ENCODE data around the gene HOMER1.
"Not testable (repeated sequence)": the region's sequence is repeated elsewhere in the genome, so short reads cannot be mapped to it uniquely, and the experiment has no call there.

Gene HOMER1

DNA sequence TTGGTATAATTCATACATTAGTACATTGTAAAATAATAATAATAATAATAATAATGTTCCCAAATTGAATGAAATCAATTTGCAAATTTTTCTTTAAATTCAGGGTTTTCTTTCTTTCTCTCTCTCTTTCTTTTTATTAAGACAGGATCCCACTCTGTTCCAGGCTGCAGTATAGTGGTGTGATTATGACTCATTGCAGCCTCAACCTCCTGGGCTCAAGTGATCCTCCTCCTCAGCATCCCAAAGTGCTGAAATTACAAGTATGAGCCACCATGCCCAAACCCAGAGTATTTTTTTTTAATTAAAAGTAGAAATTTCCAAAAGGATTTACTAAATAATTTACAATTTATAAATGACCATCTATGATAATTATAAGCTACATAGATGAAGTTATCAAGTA lies 117.7 kb downstream of the HOMER1 start:
- Histone ChIP-seq H3K4me2 (ENCODE audit: low read length) (no peak overlapping the region), H4K20me1 (ENCODE audit: insufficient read depth, low read length) (no peaks in the 10 kb centered on the region), H2AFZ (ENCODE audit: low read depth, low read length) (no peak overlapping the region), H3K9ac (ENCODE audit: low read length) (no peak overlapping the region), H3K27ac (ENCODE audit: low read length) (no peak overlapping the region), H3K4me3 (ENCODE audit: low read length) (no peak overlapping the region), H3K4me1 (ENCODE audit: low read length) (no peaks in the 10 kb centered on the region), H3K36me3 (replicated peaks; ENCODE audit: low read depth, low read length) (no peaks in the 10 kb centered on the region), H3K79me2 (ENCODE audit: low read length) (no peaks in the 10 kb centered on the region), H3K27me3 (ENCODE audit: low read depth, low read length) (no peaks in the 10 kb centered on the region), H3K9me3 (ENCODE audit: insufficient read depth, low read length) (no peaks in the 10 kb centered on the region)
- TF ChIP-seq, protein P1, sequence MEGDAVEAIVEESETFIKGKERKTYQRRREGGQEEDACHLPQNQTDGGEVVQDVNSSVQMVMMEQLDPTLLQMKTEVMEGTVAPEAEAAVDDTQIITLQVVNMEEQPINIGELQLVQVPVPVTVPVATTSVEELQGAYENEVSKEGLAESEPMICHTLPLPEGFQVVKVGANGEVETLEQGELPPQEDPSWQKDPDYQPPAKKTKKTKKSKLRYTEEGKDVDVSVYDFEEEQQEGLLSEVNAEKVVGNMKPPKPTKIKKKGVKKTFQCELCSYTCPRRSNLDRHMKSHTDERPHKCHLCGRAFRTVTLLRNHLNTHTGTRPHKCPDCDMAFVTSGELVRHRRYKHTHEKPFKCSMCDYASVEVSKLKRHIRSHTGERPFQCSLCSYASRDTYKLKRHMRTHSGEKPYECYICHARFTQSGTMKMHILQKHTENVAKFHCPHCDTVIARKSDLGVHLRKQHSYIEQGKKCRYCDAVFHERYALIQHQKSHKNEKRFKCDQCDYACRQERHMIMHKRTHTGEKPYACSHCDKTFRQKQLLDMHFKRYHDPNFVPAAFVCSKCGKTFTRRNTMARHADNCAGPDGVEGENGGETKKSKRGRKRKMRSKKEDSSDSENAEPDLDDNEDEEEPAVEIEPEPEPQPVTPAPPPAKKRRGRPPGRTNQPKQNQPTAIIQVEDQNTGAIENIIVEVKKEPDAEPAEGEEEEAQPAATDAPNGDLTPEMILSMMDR (IDR thresholded peaks at IDR 0.05; ENCODE audit: low read depth, low read length), result no peak

DNA sequence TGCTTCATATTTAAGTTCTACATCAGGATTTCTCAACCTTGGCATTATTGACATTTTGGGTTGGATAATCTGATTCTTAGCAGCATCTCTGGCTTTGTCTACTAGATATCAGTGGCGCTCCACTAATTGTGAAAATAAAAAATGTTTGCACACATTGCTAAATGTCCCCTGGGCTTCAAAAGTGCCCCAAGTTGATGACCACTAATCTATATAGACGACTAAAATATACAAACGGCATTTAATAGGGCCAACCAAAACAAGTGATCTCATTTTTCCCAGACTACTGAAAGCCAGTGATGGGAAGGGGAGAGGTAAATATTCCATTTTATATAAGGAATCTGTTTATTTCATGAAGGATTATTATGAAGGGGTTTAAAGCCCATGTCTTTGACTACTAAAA lies 118.6 kb downstream of the HOMER1 start:
- Histone ChIP-seq H3K9ac (ENCODE audit: low read length) (no peak overlapping the region), H2AFZ (ENCODE audit: low read depth, low read length) (no peak overlapping the region), H3K4me3 (ENCODE audit: low read length) (no peak overlapping the region), H4K20me1 (ENCODE audit: insufficient read depth, low read length) (no peaks in the 10 kb centered on the region), H3K27me3 (ENCODE audit: low read depth, low read length) (no peaks in the 10 kb centered on the region), H3K79me2 (ENCODE audit: low read length) (no peaks in the 10 kb centered on the region), H3K9me3 (ENCODE audit: insufficient read depth, low read length) (no peaks in the 10 kb centered on the region), H3K4me2 (ENCODE audit: low read length) (no peak overlapping the region), H3K27ac (ENCODE audit: low read length) (no peak overlapping the region), H3K4me1 (ENCODE audit: low read length) (no peaks in the 10 kb centered on the region), H3K36me3 (replicated peaks; ENCODE audit: low read depth, low read length) (no peaks in the 10 kb centered on the region)
- no peak for TF ChIP-seq EZH2phosphoT487 (IDR thresholded peaks at IDR 0.05; ENCODE audit: low read depth)
- TF ChIP-seq, protein P1 (IDR thresholded peaks at IDR 0.05; ENCODE audit: low read depth, low read length), result no peak

DNA sequence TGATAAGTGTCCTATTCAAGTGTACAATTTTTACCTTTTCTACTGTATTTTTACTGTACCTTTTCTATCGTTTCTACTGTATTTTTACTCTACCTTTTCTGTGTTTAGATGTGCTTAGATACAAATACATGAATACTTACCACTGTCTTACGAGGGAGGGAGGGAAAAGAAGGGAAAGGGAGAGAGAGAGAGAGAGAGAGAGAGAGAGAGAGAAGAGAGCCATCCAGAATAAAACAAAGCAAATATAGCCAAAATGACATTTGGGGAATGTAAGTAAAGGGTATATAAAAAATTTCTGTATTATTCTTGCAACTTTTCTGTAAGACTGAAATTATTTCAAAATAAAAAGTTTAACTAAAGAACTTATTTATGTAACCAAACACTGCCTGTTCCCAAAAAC lies 121.2 kb downstream of the HOMER1 start:
- Histone ChIP-seq H4K20me1 (ENCODE audit: insufficient read depth, low read length) (no peaks in the 10 kb centered on the region), H3K4me2 (ENCODE audit: low read length) (no peak overlapping the region), H3K9me3 (ENCODE audit: insufficient read depth, low read length) (no peaks in the 10 kb centered on the region), H3K4me3 (ENCODE audit: low read length) (no peak overlapping the region), H3K27ac (ENCODE audit: low read length) (no peak overlapping the region), H3K9ac (ENCODE audit: low read length) (no peak overlapping the region), H2AFZ (ENCODE audit: low read depth, low read length) (no peak overlapping the region), H3K36me3 (replicated peaks; ENCODE audit: low read depth, low read length) (no peaks in the 10 kb centered on the region), H3K27me3 (ENCODE audit: low read depth, low read length) (no peaks in the 10 kb centered on the region), H3K79me2 (ENCODE audit: low read length) (no peaks in the 10 kb centered on the region), H3K4me1 (ENCODE audit: low read length) (no peaks in the 10 kb centered on the region)
- no peak for TF ChIP-seq EZH2phosphoT487 (IDR thresholded peaks at IDR 0.05; ENCODE audit: low read depth)
- TF ChIP-seq, protein P1 (IDR thresholded peaks at IDR 0.05; ENCODE audit: low read depth, low read length), result no peak

DNA sequence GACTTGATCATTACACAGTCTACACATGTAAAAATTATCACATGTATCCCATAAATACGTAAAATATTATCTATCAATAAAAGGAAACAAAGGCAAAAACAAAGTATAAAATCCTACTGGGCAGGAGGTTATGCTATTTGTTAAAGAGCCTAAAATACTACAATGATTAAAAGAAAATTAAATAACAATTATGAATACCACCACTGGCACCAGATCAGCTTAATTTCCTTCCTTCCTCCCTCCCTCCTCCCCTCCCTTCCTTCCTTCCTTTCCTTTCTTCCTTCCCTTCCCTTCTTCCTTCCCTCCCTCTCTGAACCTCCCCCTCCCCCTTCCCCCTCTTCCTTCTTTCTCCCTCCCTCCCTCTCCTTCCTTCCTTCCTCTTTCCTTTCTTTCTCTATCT lies 127.3 kb downstream of the HOMER1 start:
- H3K4me2 ChIP-seq (ENCODE audit: low read length), result no peak overlapping the region
- no peaks in the 10 kb centered on the region for H4K20me1 ChIP-seq (ENCODE audit: insufficient read depth, low read length)
- no peaks in the 10 kb centered on the region for H3K27me3 ChIP-seq (ENCODE audit: low read depth, low read length)
- H3K79me2 ChIP-seq (ENCODE audit: low read length), result no peaks in the 10 kb centered on the region
- no peaks in the 10 kb centered on the region for H3K36me3 ChIP-seq (replicated peaks; ENCODE audit: low read depth, low read length)
- H3K4me1 ChIP-seq (ENCODE audit: low read length), result no peaks in the 10 kb centered on the region
- H3K9ac ChIP-seq (ENCODE audit: low read length), result no peak overlapping the region
- H3K9me3 ChIP-seq (ENCODE audit: insufficient read depth, low read length), result peaks cover 11% of the 10 kb centered on the region; the same call in 1 of the 2 replicates
- no peak overlapping the region for H2AFZ ChIP-seq (ENCODE audit: low read depth, low read length)
- no peak overlapping the region for H3K27ac ChIP-seq (ENCODE audit: low read length)
- H3K4me3 ChIP-seq (ENCODE audit: low read length), result no peak overlapping the region
- TF ChIP-seq, protein P1 (IDR thresholded peaks at IDR 0.05; ENCODE audit: low read depth, low read length), result no peak
- no peak for TF ChIP-seq EZH2phosphoT487 (IDR thresholded peaks at IDR 0.05; ENCODE audit: low read depth)

DNA sequence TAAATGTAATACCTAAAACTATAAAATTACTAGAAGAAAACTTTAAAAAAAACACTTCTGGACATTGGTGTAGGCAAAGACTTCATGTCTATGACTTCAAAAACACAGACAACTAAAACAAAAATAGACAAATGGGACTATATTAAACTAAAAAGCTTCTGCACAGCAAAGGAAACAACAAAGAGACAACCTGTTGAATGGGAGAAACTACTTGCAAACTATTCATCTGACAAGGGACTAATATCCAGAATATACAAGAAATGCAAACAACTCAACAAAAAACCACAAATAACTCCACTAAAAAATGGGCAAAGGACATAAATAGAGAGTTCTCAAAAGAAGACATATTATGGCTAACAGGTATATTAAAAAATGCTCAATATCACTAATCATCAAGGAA lies 128.8 kb downstream of the HOMER1 start:
- peaks cover 11% of the 10 kb centered on the region; the same call in 1 of the 2 replicates for H3K9me3 ChIP-seq (ENCODE audit: insufficient read depth, low read length)
- not testable (repeated sequence) for H3K9ac ChIP-seq (ENCODE audit: low read length)

More for the DNA sequence above, 128.8 kb downstream of the HOMER1 start:
- H3K4me1 ChIP-seq (ENCODE audit: low read length); H2AFZ ChIP-seq (ENCODE audit: low read depth, low read length); H3K27ac ChIP-seq (ENCODE audit: low read length); H4K20me1 ChIP-seq (ENCODE audit: insufficient read depth, low read length); H3K27me3 ChIP-seq (ENCODE audit: low read depth, low read length); H3K36me3 ChIP-seq (replicated peaks; ENCODE audit: low read depth, low read length); H3K79me2 ChIP-seq (ENCODE audit: low read length); H3K4me2 ChIP-seq (ENCODE audit: low read length); H3K4me3 ChIP-seq (ENCODE audit: low read length): not testable (repeated sequence)

Data from OCI-LY3 (cell line).